HepG2 (cell line): ENCODE data around the gene SLC12A9. TPM values are rescaled to one million over a fixed set of nuclear protein-coding genes. Genes with fewer than 3 reads are reported as not detected.

Experiments used
- ARNT ChIP-seq: fragments of 450-650 bp; IDR thresholded peaks from 2 replicates; pipeline ENCODE4 v1.6.1; 2017
- CBX2 ChIP-seq, 2 experiments: fragments of 200-600 bp in 1 of 2; sonication (generic); formaldehyde crosslinking in 1 of 2; IDR thresholded peaks; 2 replicates each; pipeline versions ENCODE4 v1.7.0 to v1.8.1; 2018 to 2022; ENCODE audit warnings: low read depth in 2 of 2, low read length in 1 of 2, mild to moderate bottlenecking in 1 of 2, missing genetic modification reagents in 1 of 2
- DBP ChIP-seq: sonication (generic); formaldehyde crosslinking; IDR thresholded peaks from 2 replicates; pipeline ENCODE4 v1.4.0; 2020; ENCODE audit warnings: missing genetic modification reagents; ENCODE audit errors: not compliant biosample characterization
- ETS1 ChIP-seq: sonication (generic); formaldehyde crosslinking; IDR thresholded peaks from 2 replicates; pipeline ENCODE4 v1.4.0; 2020; ENCODE audit warnings: missing genetic modification reagents
- FOXA1 ChIP-seq, 2 experiments: fragments of 450-650 bp in 1 of 2; sonication (generic) in 1 of 2; formaldehyde crosslinking in 1 of 2; IDR thresholded peaks; 2 replicates each; pipeline versions ENCODE4 v1.4.0 to v1.6.1; 2016 to 2020; ENCODE audit warnings: missing genetic modification reagents in 1 of 2
- GABPA ChIP-seq, 2 experiments: IDR thresholded peaks; 2 replicates each; pipeline ENCODE4 v1.6.1; 2011 to 2016; ENCODE audit warnings: low read depth in 2 of 2, low read length in 1 of 2, missing biosample characterization in 1 of 2, missing genetic modification characterization in 1 of 2
- GATA4 ChIP-seq: sonication (generic); IDR thresholded peaks from 2 replicates; pipeline ENCODE4 v1.6.1; 2016; ENCODE audit warnings: antibody characterized with exemption, low read depth, borderline replicate concordance
- GATAD2A ChIP-seq: IDR thresholded peaks from 2 replicates; pipeline ENCODE4 v1.6.1; 2016
- HIC2 ChIP-seq: sonication (generic); formaldehyde crosslinking; IDR thresholded peaks from 2 replicates; pipeline ENCODE4 v1.9.0; 2022; ENCODE audit warnings: low read depth, missing genetic modification reagents
- KMT2A ChIP-seq: sonication (generic); formaldehyde crosslinking; IDR thresholded peaks from 2 replicates; pipeline ENCODE4 v1.4.0; 2020; ENCODE audit warnings: missing genetic modification reagents
- MIER2 ChIP-seq: IDR thresholded peaks from 2 replicates; pipeline ENCODE4 v1.6.1; 2016; ENCODE audit warnings: missing biosample characterization, missing genetic modification reagents
- MTF1 ChIP-seq: sonication (generic); formaldehyde crosslinking; IDR thresholded peaks from 2 replicates; pipeline ENCODE4 v1.5.0; 2020; ENCODE audit warnings: missing genetic modification reagents
- MZF1 ChIP-seq: sonication (generic); formaldehyde crosslinking; IDR thresholded peaks from 2 replicates; pipeline ENCODE4 v1.8.1; 2023; ENCODE audit warnings: mild to moderate bottlenecking, missing genetic modification reagents, borderline replicate concordance
- SP4 ChIP-seq: sonication (generic); formaldehyde crosslinking; IDR thresholded peaks from 2 replicates; pipeline ENCODE4 v1.8.1; 2023; ENCODE audit warnings: mild to moderate bottlenecking, missing genetic modification reagents
- SRSF1 ChIP-seq: fragments of 200-400 bp; formaldehyde crosslinking; optimal IDR thresholded peaks from 2 replicates; pipeline ENCODE3; 2017; ENCODE audit warnings: mild to moderate bottlenecking, low read depth, low read length, moderate library complexity
- TAF15 ChIP-seq: fragments of 200-400 bp; formaldehyde crosslinking; IDR thresholded peaks from one replicate; pipeline ENCODE4 v1.6.1; 2018; ENCODE audit warnings: mild to moderate bottlenecking, low read depth, low read length; ENCODE audit not compliant: poor library complexity, severe bottlenecking
- TEAD3 ChIP-seq: optimal IDR thresholded peaks from 2 replicates; pipeline ENCODE3; 2016; ENCODE audit warnings: borderline replicate concordance
- ZMYM4 ChIP-seq: sonication (generic); formaldehyde crosslinking; IDR thresholded peaks from 2 replicates; pipeline ENCODE4 v1.8.1; 2023; ENCODE audit warnings: mild to moderate bottlenecking, missing genetic modification reagents
- ZNF143 ChIP-seq: sonication (generic); formaldehyde crosslinking; IDR thresholded peaks from 2 replicates; pipeline ENCODE4 v1.4.0; 2020; ENCODE audit warnings: missing genetic modification reagents
- ZNF431 ChIP-seq: sonication (generic); formaldehyde crosslinking; IDR thresholded peaks from 2 replicates; pipeline ENCODE4 v1.9.0; 2022; ENCODE audit warnings: missing genetic modification reagents, low read depth, mild to moderate bottlenecking, borderline replicate concordance
- ZNF567 ChIP-seq: sonication (generic); formaldehyde crosslinking; IDR thresholded peaks from 2 replicates; pipeline ENCODE4 v1.8.1; 2023; ENCODE audit warnings: mild to moderate bottlenecking, missing genetic modification reagents, borderline replicate concordance
- ZNF580 ChIP-seq: IDR thresholded peaks from 2 replicates; pipeline ENCODE4 v1.6.1; 2016; ENCODE audit warnings: low read depth, borderline replicate concordance
- ZNF672 ChIP-seq: sonication (generic); formaldehyde crosslinking; IDR thresholded peaks from 2 replicates; pipeline ENCODE4 v1.8.1; 2022; ENCODE audit warnings: missing genetic modification reagents
- ZNF749 ChIP-seq: sonication (generic); formaldehyde crosslinking; IDR thresholded peaks from 2 replicates; pipeline ENCODE4 v1.8.0; 2022; ENCODE audit warnings: mild to moderate bottlenecking, missing genetic modification reagents, moderate library complexity, borderline replicate concordance
- polyA plus RNA-seq, 8 experiments: library from polyadenylated mRNA; depleted of rRNA in 3 of 8; stranded (reverse) in 7 of 8; unstranded in 1 of 8; fragments of >200 nt; fragmentation: Illumina TruSeq in 4 of 8; extraction: Trizol in 4 of 8; gene quantifications; 2 replicates each; pipeline versions ENCODE4 v1.2.1 to v1.2.3, GENCODE V29; 2011 to 2016; ENCODE audit warnings: low read depth in 4 of 8, missing spikeins in 1 of 8, mixed read lengths in 1 of 8; ENCODE audit not compliant: insufficient read depth in 1 of 8
- total RNA-seq, 5 experiments: library from RNA; depleted of rRNA; stranded (reverse); fragments of >200 nt; fragmentation: Illumina TruSeq; extraction: Trizol; gene quantifications; 2 replicates each; pipeline ENCODE4 v1.2.3, GENCODE V29; 2016; ENCODE audit warnings: low read depth in 1 of 5
- TF ChIP-seq, protein P1 (sequence below): IDR thresholded peaks from 2 replicates; pipeline ENCODE4 v1.6.1; 2016; ENCODE audit warnings: mild to moderate bottlenecking

The SLC12A9 gene
- total and polyA plus RNA-seq, 2 of the 13 experiments (the other 11 are each of a cell fraction or from before 2014, with no cell fraction given): 8.7 to 16.6 TPM

- TF ChIP-seq ZNF431 (CRISPR knock-in tag) (no peak), TEAD3 (no peak), TAF15 (no peak), GABPA (IDR thresholded peaks at IDR 0.05; ENCODE audit: low read depth, low read length) (no peak), GABPA (CRISPR knock-in tag; IDR thresholded peaks at IDR 0.05; ENCODE audit: low read depth) (no peak), ZMYM4 (CRISPR knock-in tag) (no peak), ZNF567 (CRISPR knock-in tag) (no peak), ZNF749 (CRISPR knock-in tag) (no peak), ZNF672 (no peak), MTF1 (no peak), ZNF580 (no peak), CBX2 (IDR thresholded peaks at IDR 0.05; ENCODE audit: low read depth, low read length) (no peak), CBX2 (CRISPR knock-in tag; IDR thresholded peaks at IDR 0.05; ENCODE audit: low read depth) (no peak), DBP (CRISPR knock-in tag) (no peak), GATA4 (no peak), FOXA1 (IDR thresholded peaks at IDR 0.05) (no peak), FOXA1 (CRISPR knock-in tag; IDR thresholded peaks at IDR 0.05) (no peak), HIC2 (peak; percentile 55; the same call in 1 of the 2 replicates), GATAD2A (CRISPR knock-in tag) (no peak), ETS1 (no peak), MIER2 (no peak), SP4 (CRISPR knock-in tag) (no peak), SRSF1 (no peak), ZNF143 (CRISPR knock-in tag) (no peak), ARNT (no peak), KMT2A (CRISPR knock-in tag) (no peak; the same call in 1 of the 2 replicates), MZF1 (CRISPR knock-in tag) (no peak)
- TF ChIP-seq, protein P1, sequence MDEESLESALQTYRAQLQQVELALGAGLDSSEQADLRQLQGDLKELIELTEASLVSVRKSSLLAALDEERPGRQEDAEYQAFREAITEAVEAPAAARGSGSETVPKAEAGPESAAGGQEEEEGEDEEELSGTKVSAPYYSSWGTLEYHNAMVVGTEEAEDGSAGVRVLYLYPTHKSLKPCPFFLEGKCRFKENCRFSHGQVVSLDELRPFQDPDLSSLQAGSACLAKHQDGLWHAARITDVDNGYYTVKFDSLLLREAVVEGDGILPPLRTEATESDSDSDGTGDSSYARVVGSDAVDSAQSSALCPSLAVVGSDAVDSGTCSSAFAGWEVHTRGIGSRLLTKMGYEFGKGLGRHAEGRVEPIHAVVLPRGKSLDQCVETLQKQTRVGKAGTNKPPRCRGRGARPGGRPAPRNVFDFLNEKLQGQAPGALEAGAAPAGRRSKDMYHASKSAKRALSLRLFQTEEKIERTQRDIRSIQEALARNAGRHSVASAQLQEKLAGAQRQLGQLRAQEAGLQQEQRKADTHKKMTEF (CRISPR knock-in tag): no peak
These were observed 43.6 kb downstream of the SLC12A9 start (continued) for GRCh38 chr7:100895956-100896731.
